Astrocyte (in vitro differentiated cells and primary cell): ENCODE measurements around the gene EML1.

Experiments
- EZH2 ChIP-seq: IDR thresholded peaks from 2 replicates; pipeline ENCODE4 v1.6.1; 2012; ENCODE audit warnings: mild to moderate bottlenecking, low read length, inconsistent platforms; ENCODE audit not compliant: insufficient read depth
- TF ChIP-seq, protein P1 (sequence below): IDR thresholded peaks from 2 replicates; pipeline ENCODE4 v1.5.1; 2011; ENCODE audit warnings: low read depth, mild to moderate bottlenecking, inconsistent platforms, low read length, moderate library complexity; ENCODE audit not compliant: insufficient read depth

DNA sequence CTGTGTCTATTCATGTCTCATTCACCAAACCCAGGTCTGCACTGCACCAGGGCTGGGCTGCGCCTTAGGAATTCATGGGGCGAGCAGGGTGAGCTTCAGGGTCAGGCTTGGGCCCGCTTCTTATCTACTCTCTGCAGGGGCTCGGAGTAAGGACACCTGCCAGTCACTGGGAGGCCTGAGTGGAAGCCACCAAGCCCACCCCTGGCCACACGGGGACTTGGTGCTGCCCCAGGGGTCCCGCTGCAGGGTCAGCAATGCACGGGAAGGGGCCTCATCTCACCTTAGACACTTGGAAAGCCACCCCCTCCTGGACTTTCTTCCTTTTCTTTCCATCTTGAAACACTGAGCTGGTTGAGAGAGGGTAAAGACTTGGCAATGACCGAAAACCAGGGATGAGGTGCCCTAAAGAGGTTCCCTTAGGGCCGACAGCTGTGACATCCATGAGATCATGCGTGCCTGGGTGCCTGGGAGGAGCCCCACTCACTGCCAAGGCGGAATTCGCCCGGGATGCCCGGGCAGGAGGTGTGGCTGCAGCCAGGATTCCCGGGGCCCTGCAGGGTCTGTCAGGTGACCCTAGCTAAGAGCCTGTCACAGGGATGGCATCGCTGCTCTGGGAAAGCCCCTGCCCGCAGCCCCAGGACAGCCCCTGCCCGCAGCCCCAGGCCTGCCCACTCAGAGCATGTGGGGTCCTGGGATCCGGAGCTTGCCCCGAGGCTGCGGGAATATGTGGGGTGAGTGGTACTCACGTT is 45.5 kb upstream of the EML1 start:
- TF ChIP-seq, protein P1, sequence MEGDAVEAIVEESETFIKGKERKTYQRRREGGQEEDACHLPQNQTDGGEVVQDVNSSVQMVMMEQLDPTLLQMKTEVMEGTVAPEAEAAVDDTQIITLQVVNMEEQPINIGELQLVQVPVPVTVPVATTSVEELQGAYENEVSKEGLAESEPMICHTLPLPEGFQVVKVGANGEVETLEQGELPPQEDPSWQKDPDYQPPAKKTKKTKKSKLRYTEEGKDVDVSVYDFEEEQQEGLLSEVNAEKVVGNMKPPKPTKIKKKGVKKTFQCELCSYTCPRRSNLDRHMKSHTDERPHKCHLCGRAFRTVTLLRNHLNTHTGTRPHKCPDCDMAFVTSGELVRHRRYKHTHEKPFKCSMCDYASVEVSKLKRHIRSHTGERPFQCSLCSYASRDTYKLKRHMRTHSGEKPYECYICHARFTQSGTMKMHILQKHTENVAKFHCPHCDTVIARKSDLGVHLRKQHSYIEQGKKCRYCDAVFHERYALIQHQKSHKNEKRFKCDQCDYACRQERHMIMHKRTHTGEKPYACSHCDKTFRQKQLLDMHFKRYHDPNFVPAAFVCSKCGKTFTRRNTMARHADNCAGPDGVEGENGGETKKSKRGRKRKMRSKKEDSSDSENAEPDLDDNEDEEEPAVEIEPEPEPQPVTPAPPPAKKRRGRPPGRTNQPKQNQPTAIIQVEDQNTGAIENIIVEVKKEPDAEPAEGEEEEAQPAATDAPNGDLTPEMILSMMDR = no peak
- no peak for TF ChIP-seq EZH2
